ENCODE data around the gene UGT2B28.
"Not testable (repeated sequence)": the region's sequence is repeated elsewhere in the genome, so short reads cannot be mapped to it uniquely, and the experiment has no call there.

The UGT2B28 gene

DNA sequence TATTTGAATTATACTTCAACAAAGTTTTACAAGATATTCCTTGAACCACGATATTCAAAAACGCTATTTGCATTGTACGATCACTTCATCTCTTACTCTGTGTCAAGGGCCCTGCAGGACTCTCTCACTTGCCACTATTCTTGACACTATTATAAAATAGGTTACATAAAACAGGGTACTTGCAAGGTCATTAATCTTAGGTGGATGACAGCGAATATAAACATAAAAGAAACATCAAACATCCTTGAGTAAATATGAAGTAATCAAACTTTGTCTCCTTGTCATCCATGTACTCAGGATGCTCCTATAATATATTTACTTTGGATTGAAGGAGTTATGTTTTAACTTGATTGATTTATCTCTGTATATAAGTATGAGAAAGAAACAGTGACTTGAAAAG, at the start of gene UGT2B28:
Gene UGT2B28, plus strand, starts transcription at position 395 of the 400 bp plus-strand sequence. CDS start 26 bp downstream, outside the sequence.
- DNase-seq = not testable (repeated sequence)

DNA sequence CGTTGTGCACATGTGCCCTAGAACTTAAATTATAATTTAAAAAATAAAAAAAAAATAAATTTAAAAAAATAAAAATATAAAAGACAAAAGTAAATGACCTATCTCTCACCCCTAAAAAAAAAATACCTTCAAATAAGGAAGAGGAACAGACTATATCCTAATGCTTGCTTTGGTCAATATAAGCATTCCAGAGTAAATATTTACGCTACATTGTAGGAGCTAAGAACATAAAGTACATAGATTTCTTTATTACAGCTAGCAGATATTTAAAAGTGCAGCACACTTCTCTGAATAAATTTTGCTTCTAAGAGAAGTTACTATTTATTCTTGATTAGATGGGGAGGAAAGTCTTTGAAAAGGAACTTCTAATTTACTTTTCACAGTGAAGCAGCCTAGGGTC, 41.2 kb upstream of the UGT2B28 start:
- no peak for DNase-seq

GRCh38 chr4:69239557-69240168, 40.6 kb upstream of the UGT2B28 start:
- no peak for DNase-seq

DNA sequence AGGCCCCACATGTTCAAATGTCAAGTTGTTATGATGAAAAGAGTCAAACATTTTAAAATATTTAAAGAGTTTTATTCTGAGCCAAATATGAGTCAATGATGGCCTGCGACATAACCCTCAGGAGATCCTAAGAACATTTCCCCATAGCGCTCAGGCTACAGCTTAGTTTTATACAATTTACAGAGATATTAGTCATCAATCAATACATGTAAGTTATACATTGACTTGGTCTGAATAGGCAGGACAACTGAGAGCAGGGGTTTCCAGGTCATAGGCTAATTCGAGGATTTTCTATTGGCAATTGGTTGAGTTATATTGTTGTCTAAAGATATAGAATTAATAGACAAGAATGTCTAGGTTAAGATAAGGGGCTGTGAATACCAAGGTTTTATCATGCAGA, 39.5 kb upstream of the UGT2B28 start:
- not testable (repeated sequence) for DNase-seq

GRCh38 chr4:69241746-69242145, 38.5 kb upstream of the UGT2B28 start:
- DNase-seq = not testable (repeated sequence)

GRCh38 chr4:69242562-69243240, 37.6 kb upstream of the UGT2B28 start:
- DNase-seq = not testable (repeated sequence)

DNA sequence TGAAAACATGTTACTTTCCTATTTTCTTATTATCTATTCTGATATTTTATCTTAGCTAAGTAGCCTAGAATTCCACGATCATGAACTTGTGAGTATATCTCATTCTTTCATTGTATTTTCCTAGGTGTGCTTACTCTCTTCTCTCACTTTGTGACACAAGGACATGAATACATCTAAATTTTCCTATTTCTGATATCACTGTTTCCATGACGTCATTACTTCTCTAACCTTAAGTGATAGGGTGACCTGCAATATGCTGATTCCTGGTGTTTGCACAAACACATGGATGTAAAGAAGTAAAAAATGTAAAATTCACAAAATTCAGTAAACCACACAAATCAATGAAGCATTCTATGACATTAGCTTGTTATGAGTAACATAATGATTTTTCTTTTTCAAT, 29.4 kb upstream of the UGT2B28 start:
- not testable (repeated sequence) for DNase-seq

DNA sequence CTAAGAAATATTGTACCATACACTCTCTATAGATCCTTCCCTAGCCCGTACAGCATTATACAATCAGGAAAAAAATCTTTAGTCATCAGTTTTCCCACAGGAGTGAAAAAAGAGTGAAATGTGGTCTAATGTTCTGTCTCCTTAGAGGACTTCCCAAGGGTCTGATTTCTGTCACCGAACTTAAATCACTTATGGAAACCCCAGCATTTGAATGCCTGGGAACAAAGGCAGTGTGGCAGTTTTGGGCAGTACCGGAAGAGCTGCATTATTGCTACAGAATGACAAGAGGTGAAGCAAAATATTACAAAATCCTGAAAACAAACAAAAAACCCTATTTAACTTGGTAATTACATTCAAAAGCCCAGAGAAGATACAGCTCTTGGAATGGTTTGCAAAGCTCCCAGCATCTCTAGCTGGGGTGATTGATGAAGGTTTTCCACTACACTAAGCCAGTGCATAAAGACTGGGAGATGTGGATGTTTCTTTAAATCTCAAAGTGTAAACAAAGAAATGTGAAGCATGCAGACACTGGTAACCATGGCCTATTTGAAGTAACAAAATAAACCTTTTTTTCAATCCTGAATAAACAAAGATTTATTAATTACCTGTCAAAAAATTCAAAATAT, 27.0 kb upstream of the UGT2B28 start:
- DNase-seq = not testable (repeated sequence)

- not testable (repeated sequence) for DNase-seq
Measured at GRCh38 chr4:69268612-69269011, 11.7 kb upstream of the UGT2B28 start.

DNA sequence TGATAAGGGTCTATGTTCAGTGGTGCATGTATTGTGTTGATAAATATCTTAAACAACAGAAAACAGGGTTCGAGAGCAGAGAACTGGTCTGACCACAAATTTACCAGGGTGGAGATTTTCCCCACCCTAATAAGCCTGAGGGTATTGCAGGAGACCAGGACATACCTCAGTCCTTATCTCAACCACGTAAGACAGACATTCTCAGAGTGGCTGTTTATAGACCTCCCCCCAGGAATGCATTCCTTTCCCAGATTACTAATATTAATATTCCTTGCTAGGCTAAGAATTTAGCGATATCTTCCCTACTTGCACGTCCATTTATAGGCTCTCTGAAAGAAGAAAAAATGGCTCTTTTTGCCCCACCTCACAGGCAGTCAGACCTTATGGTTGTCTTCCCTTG, 16.1 kb downstream of the UGT2B28 start:
- DNase-seq = not testable (repeated sequence)

- not testable (repeated sequence) for DNase-seq
Measured at GRCh38 chr4:69308426-69309033, 28.3 kb downstream of the UGT2B28 start.

DNA sequence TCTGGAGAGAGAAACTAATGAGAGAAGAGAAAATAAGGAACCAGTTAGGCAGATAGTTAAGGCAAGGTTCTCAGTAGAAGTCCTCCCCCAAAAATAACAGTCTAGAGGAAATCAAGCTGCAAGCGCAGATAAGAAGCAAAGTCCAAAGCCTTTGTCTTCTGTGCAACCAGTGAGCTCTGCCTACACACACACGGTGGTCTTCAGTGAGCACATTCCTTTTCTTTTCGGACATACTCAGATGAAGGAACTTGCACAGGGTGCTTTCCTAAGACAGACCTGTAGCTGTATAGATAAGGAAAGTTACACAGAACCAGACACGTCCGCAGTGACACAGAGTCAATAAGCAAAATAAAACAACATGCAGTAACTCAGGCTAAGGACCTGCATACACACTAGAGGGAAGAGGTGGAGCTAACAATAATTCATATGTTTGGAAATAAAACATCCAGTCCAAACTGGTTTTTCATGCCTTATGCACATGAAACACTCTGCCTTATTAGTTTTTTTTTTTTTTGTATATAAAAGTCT, 29.3 kb downstream of the UGT2B28 start:
- not testable (repeated sequence) for DNase-seq

GRCh38 chr4:69310262-69310661, 30.0 kb downstream of the UGT2B28 start:
- DNase-seq = not testable (repeated sequence)

DNA sequence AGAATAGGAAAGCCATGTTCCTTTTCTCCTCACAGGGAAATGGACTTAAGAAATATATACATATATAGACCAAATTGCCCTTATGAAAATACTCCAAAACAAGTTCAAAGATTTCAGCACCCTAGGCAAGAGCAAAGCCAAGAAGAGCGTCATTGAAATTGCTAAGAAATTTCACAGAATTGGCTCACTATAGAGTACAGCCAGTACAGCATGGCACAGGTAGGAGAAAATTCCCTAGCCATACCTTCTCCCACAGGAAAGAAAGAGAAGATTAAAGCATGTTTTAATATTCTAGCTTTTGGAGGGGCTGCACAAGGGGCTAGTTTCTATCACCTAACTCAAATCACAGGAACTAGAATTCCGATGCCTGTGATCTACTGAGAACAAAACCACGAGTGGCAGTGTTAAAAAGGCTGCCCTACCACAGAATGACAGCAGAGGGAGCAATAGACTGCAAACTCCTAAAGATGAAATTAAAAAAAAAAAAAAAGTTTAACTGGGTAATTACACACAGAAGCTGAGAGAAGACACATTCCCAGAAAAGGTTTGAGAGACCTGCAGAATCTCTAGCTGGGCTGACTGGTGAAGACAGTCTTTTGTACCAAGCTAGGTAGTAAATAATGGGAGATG, 37.5 kb downstream of the UGT2B28 start:
- not testable (repeated sequence) for DNase-seq

- DNase-seq = no peak
Measured at GRCh38 chr4:69321153-69321729, 41.0 kb downstream of the UGT2B28 start.

GRCh38 chr4:69322055-69322454, 41.8 kb downstream of the UGT2B28 start:
- DNase-seq = no peak

DNA sequence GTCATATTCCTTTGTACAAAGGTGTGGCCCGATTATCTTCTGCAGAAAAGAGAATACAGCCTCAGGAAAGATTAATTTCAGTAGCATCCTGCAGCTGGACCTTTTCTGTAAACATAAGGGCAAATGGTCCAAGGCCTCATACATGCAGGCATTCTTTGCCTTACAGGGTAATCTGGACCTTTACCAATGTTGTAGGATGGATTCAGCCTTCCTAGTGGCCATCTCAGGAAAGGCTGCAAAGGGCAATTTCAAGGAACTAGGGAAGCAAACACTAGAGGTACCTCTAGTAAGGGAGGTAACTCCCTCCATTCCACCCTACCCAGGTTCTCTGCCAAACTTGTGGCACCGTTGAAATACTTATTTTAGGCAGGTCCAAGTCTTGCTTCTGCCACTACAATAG, 43.0 kb downstream of the UGT2B28 start:
- no peak for DNase-seq

DNA sequence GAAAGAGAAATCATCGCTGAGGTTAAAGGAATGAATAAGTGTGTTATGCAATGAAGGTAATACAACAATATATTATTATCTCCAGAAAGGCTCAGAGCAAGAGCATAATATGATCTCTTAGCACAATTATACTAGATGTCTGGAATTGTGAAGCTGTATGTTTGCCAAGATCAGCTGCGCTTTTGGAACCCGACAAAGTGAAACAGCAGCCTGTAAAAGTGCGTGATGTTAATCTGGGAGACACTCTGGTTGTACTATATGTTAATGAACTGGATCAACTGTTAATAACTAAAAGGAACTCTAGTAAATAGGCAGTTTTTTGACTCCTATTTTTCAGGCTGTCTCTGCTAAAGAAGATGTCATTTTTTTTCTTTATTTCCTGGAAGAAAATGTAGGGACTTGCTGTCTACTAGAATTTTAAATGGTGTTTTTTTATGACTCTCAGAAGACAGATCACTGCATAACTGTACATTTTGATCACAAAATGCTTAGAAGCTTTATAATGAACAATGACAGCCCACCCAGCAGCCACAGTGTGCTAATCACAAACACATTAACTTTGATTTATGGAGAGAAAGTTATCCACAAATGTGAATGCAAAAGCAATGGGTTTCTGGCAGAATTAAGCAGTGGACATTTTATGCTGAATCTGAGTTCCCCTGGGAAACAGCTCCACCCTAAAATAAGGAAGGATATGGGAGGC, 50.2 kb downstream of the UGT2B28 start:
- no peak for DNase-seq

DNA sequence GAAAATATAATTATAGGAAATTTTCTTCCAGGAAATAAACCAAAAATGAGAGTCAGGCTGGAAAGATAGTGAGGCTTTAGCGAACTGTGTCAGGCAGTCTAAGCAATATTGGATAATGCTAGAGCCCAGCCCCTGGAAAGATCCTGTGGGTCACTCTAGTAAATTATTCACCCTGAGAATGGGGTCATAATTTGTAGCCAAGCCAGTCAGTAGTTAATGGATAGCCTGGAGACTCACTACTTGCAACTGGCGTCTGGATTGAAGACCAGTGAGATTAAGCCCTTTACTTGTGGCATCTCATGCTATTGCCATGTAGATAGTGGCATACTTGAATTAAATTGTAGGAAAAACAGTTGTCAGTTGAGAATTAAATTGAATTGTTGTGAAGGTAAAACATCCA, 51.0 kb downstream of the UGT2B28 start:
- not testable (repeated sequence) for DNase-seq

GRCh38 chr4:69335485-69335884, 55.2 kb downstream of the UGT2B28 start:
- DNase-seq = not testable (repeated sequence)

GRCh38 chr4:69343114-69343513, 62.8 kb downstream of the UGT2B28 start:
- not testable (repeated sequence) for DNase-seq

All from NCI-H1048 (cell line).